Ovary (tissue), 10 donors: Measurements from ENCODE around the gene CENPO. TPM values are rescaled to one million over a fixed set of nuclear protein-coding genes. Genes with fewer than 3 reads are reported as not detected.

ENCODE experiments used
- DNase-seq, 5 donors: peaks; one replicate each; pipeline ENCODE4 v3.0.0-alpha.2; 2019 to 2020
- H3K27ac ChIP-seq, 2 donors: fragments of 200-600 bp; one replicate each; pipeline versions ENCODE4 v1.5.1 to v1.8.0; 2019 to 2022
- H3K27me3 ChIP-seq: fragments of 200-600 bp; one replicate; pipeline ENCODE4 v1.8.0; 2022
- H3K36me3 ChIP-seq: fragments of 200-600 bp; sonication (generic); one replicate; pipeline ENCODE4 v1.5.1; 2019
- H3K4me1 ChIP-seq: one replicate; pipeline ENCODE4 v1.8.1; 2013; ENCODE audit warnings: mild to moderate bottlenecking, moderate library complexity; ENCODE audit not compliant: insufficient read depth
- H3K4me3 ChIP-seq: fragments of 200-600 bp; sonication (generic); one replicate; pipeline ENCODE4 v1.5.1; 2017
- H3K9me3 ChIP-seq, 2 donors: fragments of 200-600 bp in 1 of 2; sonication (generic) in 1 of 2; one replicate each; pipeline versions ENCODE4 v1.5.1 to v1.8.1; 2013 to 2019; ENCODE audit warnings: mild to moderate bottlenecking in 1 of 2, moderate library complexity in 1 of 2
- EP300 ChIP-seq: sonication (generic); formaldehyde crosslinking; IDR thresholded peaks from one replicate; pipeline ENCODE4 v1.6.1; 2017; ENCODE audit warnings: antibody characterized with exemption
- POLR2A ChIP-seq: fragments of 450-650 bp; IDR thresholded peaks from one replicate; pipeline ENCODE4 v1.6.1; 2017; ENCODE audit warnings: antibody characterized with exemption, mild to moderate bottlenecking, moderate library complexity
- WGBS, 3 donors: extraction: QIAGEN DNeasy Blood & Tissue Kit in 1 of 3; methylation state at CpG; one replicate each; pipeline versions ENCODE4 v1.1.5 to v1.1.7; 2013 to 2017; 5-methylcytosine and 5-hydroxymethylcytosine counted together
- intact Hi-C, 4 donors: fragments of 100-400 bp; cut with DNase I; formaldehyde crosslinking; loops; one replicate each; pipeline versions ENCODE4 v1.11.0 to v1.15.1; 2022 to 2023
- long read RNA-seq, 3 donors: library from polyadenylated mRNA in 2 of 3; unstranded in 2 of 3; transcript quantifications; one replicate each; pipeline ENCODE4 v2.0.0 and lab custom pipeline, GENCODE V29; 2021 to 2026
- polyA plus RNA-seq, 2 donors: library from polyadenylated mRNA; stranded (reverse); fragments of 200-250 nt in 1 of 2; fragments of 350-450 nt in 1 of 2; fragmentation: Illumina TruSeq in 1 of 2; extraction: RNeasy Lipid Tissue Mini Kit (QIAGEN cat#74804) in 1 of 2; gene quantifications; one replicate each; pipeline ENCODE4 v1.2.3, GENCODE V29; 2013 to 2014
- total RNA-seq, 7 donors: library from RNA; depleted of rRNA in 2 of 7; stranded (reverse); fragments of >200 nt in 2 of 7; fragmentation: NEBNext Ultra II Directional in 3 of 7; extraction: Animal tissue kit (Norgen Biotek cat#: 25700) in 3 of 7; gene quantifications; one replicate each; pipeline versions ENCODE4 v1.1.0 to v1.2.4, GENCODE V29; 2016 to 2023
- TF ChIP-seq, protein P1 (sequence below), 3 donors: fragments of 450-650 bp in 2 of 3; fragments of 200-600 bp in 1 of 3; IDR thresholded peaks; one replicate each; pipeline versions ENCODE4 v1.5.1 to v1.8.0; 2016 to 2022; ENCODE audit warnings: antibody characterized with exemption in 3 of 3, mild to moderate bottlenecking in 1 of 3
- donor health status: DM: no; HTN: no; CAD: no; lungs with moderate emphysema.
- donor health status: DM: no; HTN: no; CAD: no.
- donor health status: Bipolar disorder and iron deficiency.
- donor health status: DM: yes; HTN: yes; CAD: no.
- donor health status: DM: no; HTN: no; CAD: no.
- donor health status: DM: yes; HTN: yes; CAD: no.

CENPO gene, protein sequence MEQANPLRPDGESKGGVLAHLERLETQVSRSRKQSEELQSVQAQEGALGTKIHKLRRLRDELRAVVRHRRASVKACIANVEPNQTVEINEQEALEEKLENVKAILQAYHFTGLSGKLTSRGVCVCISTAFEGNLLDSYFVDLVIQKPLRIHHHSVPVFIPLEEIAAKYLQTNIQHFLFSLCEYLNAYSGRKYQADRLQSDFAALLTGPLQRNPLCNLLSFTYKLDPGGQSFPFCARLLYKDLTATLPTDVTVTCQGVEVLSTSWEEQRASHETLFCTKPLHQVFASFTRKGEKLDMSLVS
- 1 to 10 TPM; 1.0 to 3.9 (median 2.4) TPM for total RNA-seq
- 1 to 10 TPM; 1.7 to 4.7 TPM for polyA plus RNA-seq
- long read RNA-seq, donor 1: 0 reads
- long read RNA-seq, donor 2, full-length matches to known transcripts: 4 of 4 reads
- long read RNA-seq, donor 2, partial matches to known transcripts: 0 of 4 reads
- long read RNA-seq, donor 2, other reads (novel, unspliced or antisense): 0 of 4 reads
- long read RNA-seq, donor 3, full-length matches to known transcripts: 2 of 4 reads
- long read RNA-seq, donor 3, partial matches to known transcripts: 2 of 4 reads
- long read RNA-seq, donor 3, other reads (novel, unspliced or antisense): 0 of 4 reads

DNA sequence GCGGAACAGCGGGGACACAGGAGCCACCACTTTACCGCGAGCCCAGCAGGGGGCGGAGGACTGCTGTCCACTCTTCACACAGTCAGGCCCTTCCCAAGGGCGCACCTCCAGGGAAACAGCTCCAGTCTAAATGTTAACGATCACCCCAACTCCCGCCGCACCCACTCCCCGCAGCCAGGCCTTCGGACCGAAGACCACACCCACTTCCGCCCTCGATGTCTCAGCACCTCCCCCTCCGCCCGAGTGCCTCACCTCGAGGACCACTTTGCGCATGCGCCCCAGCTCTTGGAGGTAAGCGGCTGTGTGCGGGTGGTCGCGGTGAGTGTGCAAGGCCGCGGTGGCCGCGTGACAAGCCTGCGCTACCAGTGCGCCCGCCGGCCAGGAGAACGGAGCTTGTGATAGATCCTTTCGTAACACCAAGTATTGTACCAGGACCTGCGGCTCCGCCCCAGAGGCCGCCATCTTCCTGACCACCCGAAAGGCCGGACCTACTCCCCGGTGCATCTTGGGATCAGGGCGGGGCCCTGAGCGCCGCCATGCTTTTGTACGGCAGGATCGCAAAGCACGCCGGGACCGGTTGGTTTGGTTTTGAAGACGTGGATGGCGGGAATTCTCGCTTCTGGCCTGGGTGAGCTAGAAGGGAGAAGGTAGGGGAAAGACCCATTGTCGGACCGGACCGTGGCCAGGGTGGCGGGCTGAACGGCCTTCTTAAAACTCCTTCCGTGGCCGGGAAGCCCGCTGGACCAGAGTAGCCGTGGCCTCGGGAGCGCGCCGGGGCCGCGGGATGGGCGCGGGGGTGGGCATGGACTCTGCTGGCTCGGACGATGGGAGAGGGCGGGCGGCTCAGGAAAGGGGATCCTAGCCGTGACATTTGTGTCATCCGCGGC lies at the start of gene CENPO, which contains the start of gene PTRHD1:
Gene CENPO, plus strand, starts transcription at position 552 of the 887 bp plus-strand sequence. CDS start 495 bp downstream, outside the sequence.
Gene PTRHD1, minus strand, starts transcription at position 518 of the 887 bp plus-strand sequence. Its CDS starts 14 bp downstream, at position 504.
- Histone ChIP-seq H3K27me3 (no peaks in the 10 kb centered on the region), H3K27ac (peak within 1 kb of the TSS; percentile 92 to 99), H3K4me1 (peaks cover 3% of the 10 kb centered on the region), H3K4me3 (peak within 1 kb of the TSS; percentile 89), H3K9me3 (no peaks in the 10 kb centered on the region), H3K36me3 (no peaks in the 10 kb centered on the region)
- TF ChIP-seq EP300: no peak
- TF ChIP-seq POLR2A: peak; percentile 33
- TF ChIP-seq, protein P1, sequence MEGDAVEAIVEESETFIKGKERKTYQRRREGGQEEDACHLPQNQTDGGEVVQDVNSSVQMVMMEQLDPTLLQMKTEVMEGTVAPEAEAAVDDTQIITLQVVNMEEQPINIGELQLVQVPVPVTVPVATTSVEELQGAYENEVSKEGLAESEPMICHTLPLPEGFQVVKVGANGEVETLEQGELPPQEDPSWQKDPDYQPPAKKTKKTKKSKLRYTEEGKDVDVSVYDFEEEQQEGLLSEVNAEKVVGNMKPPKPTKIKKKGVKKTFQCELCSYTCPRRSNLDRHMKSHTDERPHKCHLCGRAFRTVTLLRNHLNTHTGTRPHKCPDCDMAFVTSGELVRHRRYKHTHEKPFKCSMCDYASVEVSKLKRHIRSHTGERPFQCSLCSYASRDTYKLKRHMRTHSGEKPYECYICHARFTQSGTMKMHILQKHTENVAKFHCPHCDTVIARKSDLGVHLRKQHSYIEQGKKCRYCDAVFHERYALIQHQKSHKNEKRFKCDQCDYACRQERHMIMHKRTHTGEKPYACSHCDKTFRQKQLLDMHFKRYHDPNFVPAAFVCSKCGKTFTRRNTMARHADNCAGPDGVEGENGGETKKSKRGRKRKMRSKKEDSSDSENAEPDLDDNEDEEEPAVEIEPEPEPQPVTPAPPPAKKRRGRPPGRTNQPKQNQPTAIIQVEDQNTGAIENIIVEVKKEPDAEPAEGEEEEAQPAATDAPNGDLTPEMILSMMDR (IDR thresholded peaks at IDR 0.05): peak; percentile 53 to 57 (median 54)
- intact Hi-C loops: no loop called here
- WGBS, 3 donors: 0 to 1% (median 0%) methylated on average over 71 to 74 of the region's 74 CpGs
- DNase-seq: peak; percentile 94 to 97 (median 95)

DNA sequence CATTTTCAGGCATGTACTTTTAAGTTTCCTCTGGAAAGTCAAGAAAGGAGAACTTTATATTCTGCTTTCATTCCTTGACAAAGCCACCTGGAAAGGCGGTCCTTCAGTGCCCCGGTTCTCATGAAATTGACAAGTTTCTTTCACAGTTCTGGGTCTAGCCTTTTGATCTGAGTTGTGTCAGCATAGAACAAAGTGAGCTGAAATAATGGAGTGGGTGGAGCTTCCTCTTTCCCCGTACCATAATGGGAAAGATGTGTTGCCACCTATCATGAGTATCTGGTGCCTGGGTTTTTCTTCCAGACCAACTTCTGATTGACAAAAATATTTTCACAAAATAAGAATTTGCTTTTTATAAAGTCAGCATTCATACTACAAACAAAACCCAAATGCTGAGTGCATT lies 49.3 kb upstream of the CENPO start:
- Histone ChIP-seq H3K36me3 (no peaks in the 10 kb centered on the region), H3K27ac (no peak overlapping the region), H3K27me3 (no peaks in the 10 kb centered on the region), H3K4me3 (no peak overlapping the region), H3K4me1 (no peaks in the 10 kb centered on the region), H3K9me3 (no peaks in the 10 kb centered on the region)
- 75 to 79% (median 77%) methylated on average over 3 of the region's 3 CpGs for WGBS, 3 donors
- no peak for DNase-seq
- TF ChIP-seq POLR2A: no peak
- no peak for TF ChIP-seq EP300
- TF ChIP-seq, protein P1 (IDR thresholded peaks at IDR 0.05): no peak
- intact Hi-C loops: no loop called here

DNA sequence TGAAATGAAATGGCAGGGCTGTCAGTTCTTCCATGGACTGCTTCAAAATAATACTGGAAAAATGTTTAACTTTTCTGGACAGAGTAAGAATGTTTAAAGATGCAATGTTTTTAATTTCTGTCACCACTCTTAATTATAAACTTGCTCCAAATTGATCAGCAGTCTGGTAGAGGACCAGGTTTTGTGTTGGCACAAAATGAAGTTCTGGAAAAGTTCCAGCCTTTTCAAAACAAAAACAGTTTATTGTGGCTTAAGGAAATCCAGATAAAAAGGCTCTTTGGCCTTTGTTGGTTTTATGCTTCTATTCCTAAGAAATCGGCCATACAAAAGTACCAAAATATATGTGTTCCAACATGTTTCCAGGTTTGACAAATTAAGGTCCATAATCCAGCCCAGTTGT lies 48.9 kb upstream of the CENPO start:
- 37 to 58% (median 46%) methylated on average over 1 of the region's 1 CpG for WGBS, 3 donors
- no peaks in the 10 kb centered on the region for H3K36me3 ChIP-seq
- H3K4me3 ChIP-seq: no peak overlapping the region
- H3K27me3 ChIP-seq: no peaks in the 10 kb centered on the region
- TF ChIP-seq EP300 (no peak), POLR2A (no peak)
- TF ChIP-seq, protein P1 (IDR thresholded peaks at IDR 0.05): no peak
- intact Hi-C loops: no loop called here
- no peak overlapping the region for H3K27ac ChIP-seq
- H3K9me3 ChIP-seq: no peaks in the 10 kb centered on the region
- no peaks in the 10 kb centered on the region for H3K4me1 ChIP-seq
- no peak for DNase-seq

DNA sequence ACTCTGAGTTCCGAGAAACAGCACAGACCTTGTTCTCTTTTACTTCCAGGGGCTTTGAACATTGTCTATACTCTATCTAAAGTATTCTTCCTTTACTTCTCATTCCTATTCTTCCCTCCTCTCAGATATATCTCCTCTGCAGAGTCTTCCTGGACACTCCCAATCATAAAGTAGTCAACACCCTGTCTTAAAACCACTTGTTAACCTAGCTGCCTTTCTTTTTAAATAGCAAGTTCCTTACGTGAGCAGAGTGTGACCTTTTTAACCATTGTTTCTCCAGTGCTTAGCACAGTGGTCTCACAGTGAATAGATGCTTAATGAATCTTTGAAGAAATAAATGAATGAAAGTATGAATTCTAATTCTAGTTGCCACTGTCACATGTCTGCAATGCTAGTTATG lies 47.4 kb upstream of the CENPO start:
- H3K9me3 ChIP-seq: no peaks in the 10 kb centered on the region
- no peaks in the 10 kb centered on the region for H3K36me3 ChIP-seq
- H3K4me1 ChIP-seq: no peaks in the 10 kb centered on the region
- no peaks in the 10 kb centered on the region for H3K27me3 ChIP-seq
- H3K4me3 ChIP-seq: no peak overlapping the region
- TF ChIP-seq, protein P1 (IDR thresholded peaks at IDR 0.05): no peak
- TF ChIP-seq EP300: no peak
- TF ChIP-seq POLR2A: no peak
- no peak overlapping the region for H3K27ac ChIP-seq
- intact Hi-C loops: no loop called here
- no peak for DNase-seq
- WGBS, 3 donors: 86 to 90% (median 89%) methylated on average over 2 of the region's 2 CpGs
